ENCODE data around the gene ZXDC.

DNA sequence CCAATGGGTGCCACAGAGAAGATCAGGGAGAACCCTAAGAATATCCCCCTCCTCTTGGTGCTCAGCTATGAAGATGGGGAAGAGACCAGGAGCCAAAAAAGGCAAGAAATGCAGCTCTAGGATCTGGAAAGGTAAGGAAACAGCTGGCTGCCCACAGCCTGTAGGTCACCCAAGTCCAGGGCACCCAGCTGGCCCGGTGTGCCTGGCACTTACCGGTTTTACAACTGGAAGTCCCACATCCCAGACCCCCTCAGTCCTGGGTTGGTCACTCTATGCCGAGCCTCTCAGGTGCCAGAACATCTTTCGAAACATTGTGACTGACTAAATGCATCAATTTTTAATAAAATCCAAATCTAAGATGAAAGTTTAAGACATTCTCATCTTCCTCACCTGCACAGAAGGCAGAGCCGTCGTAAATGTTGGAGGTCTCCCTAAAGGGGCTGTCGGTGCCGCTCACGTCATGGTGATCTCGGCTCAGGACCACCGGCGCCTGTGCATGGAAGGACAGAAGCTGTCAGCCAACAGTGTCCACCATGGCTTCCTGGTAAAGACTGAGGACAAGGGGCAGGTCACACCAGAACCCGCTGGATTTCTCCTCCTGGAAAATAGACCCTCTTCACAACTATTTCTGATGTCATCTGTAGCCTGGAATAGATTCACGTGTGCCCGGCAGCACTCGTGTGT lies 13.3 kb upstream of the ZXDC start:
- TF ChIP-seq POLR2A (IDR thresholded peaks at IDR 0.05) (no peak), CTCF (IDR thresholded peaks at IDR 0.05) (no peak)

Measured in gastroesophageal sphincter (tissue), 3 donors.